Panc1 (cell line): ENCODE data around the gene RBBP4. TPM values are rescaled to one million over a fixed set of nuclear protein-coding genes. Genes with fewer than 3 reads are reported as not detected.

ENCODE experiments used
- ATAC-seq: fragments of 200-7000 bp; cut with Tn5 transposase; 2 replicates; pipeline ENCODE4 v1.9.1; 2020; ENCODE audit warnings: mild to moderate bottlenecking, moderate library complexity
- BruUV-seq: library from RNA; stranded (reverse); fragments of 400-500 nt; replicated peaks from 2 replicates; lab custom pipeline; 2021; lab: Mats Ljungman, UMichigan
- CTCF ChIA-PET: fragments of 300-600 bp; sonication (Branson Sonifier 250); formaldehyde crosslinking; loops from one replicate; lab custom pipeline; 2022; ENCODE audit warnings: antibody characterized with exemption; lab: Charles Lee
- POLR2A ChIA-PET: fragments of 300-600 bp; sonication (Branson Sonifier 250); formaldehyde crosslinking; loops from one replicate; lab custom pipeline; 2022; ENCODE audit warnings: antibody characterized with exemption; lab: Charles Lee
- DNase-seq: peaks from one replicate; pipeline ENCODE4 v3.0.0-alpha.2; 2010; ENCODE audit warnings: low read depth, low spot score
- H3K27ac ChIP-seq: 2 replicates; pipeline ENCODE4 v1.5.1; 2011; ENCODE audit warnings: mild to moderate bottlenecking, low read length, inconsistent platforms
- H3K27me3 ChIP-seq: fragments of 200-500 bp; sonication (Bioruptor generic); 2 replicates; pipeline ENCODE4 v1.6.0; 2014; ENCODE audit warnings: low read length, inconsistent platforms; ENCODE audit not compliant: control insufficient read depth, insufficient read depth
- H3K36me3 ChIP-seq: fragments of 200-500 bp; sonication (Bioruptor generic); 2 replicates; pipeline ENCODE4 v1.5.1; 2014; ENCODE audit warnings: inconsistent platforms, mild to moderate bottlenecking, low read length, moderate library complexity; ENCODE audit not compliant: control insufficient read depth, insufficient read depth
- H3K4me1 ChIP-seq: 2 replicates; pipeline ENCODE4 v1.5.1; 2011; ENCODE audit warnings: inconsistent platforms, mild to moderate bottlenecking, low read length, moderate library complexity; ENCODE audit not compliant: control insufficient read depth, insufficient read depth
- H3K4me3 ChIP-seq, 2 experiments: 2 replicates each; pipeline ENCODE4 v1.5.1; 2011 to 2012; ENCODE audit warnings: low read depth in 2 of 2, low read length in 2 of 2, mild to moderate bottlenecking in 2 of 2, inconsistent platforms in 1 of 2, moderate library complexity in 1 of 2
- H3K9me3 ChIP-seq: fragments of 200-500 bp; sonication (Bioruptor generic); 2 replicates; pipeline ENCODE4 v1.5.1; 2014; ENCODE audit warnings: low read depth, mild to moderate bottlenecking, inconsistent platforms, low read length, moderate library complexity; ENCODE audit not compliant: control insufficient read depth, insufficient read depth
- POLR2AphosphoS5 ChIP-seq: IDR thresholded peaks from 2 replicates; pipeline ENCODE4 v1.6.1; 2012; ENCODE audit warnings: mild to moderate bottlenecking, low read depth, low read length, moderate library complexity
- SIN3A ChIP-seq: IDR thresholded peaks from 2 replicates; pipeline ENCODE4 v1.6.1; 2012; ENCODE audit warnings: low read depth, mild to moderate bottlenecking, low read length, moderate library complexity, borderline replicate concordance; ENCODE audit not compliant: insufficient read depth
- TCF7L2 ChIP-seq: IDR thresholded peaks from 2 replicates; pipeline ENCODE4 v1.6.1; 2011; ENCODE audit warnings: mild to moderate bottlenecking, low read depth, low read length, inconsistent platforms
- in situ Hi-C: cut with HindIII; loops from 2 replicates; pipeline ENCODE4 v1.10.0; 2016; ENCODE audit warnings: low sequenced_read_pairs, low pct_unique_long_range_greater_than_20kb
- intact Hi-C: fragments of 100-400 bp; cut with micrococcal nuclease; formaldehyde crosslinking; loops from one replicate; pipeline ENCODE4 v1.10.0; 2022; ENCODE audit not compliant: unreplicated experiment
- total RNA-seq: library from RNA; stranded (reverse); gene quantifications from one replicate; pipeline ENCODE4 v1.2.1, GENCODE V29; 2021; ENCODE audit not compliant: unreplicated experiment
- TF ChIP-seq, protein P1 (sequence below): fragments of 450-650 bp; IDR thresholded peaks from 2 replicates; pipeline ENCODE4 v1.5.1; 2017; ENCODE audit warnings: mild to moderate bottlenecking
- TF ChIP-seq, protein P2 (sequence below), 2 experiments: IDR thresholded peaks; 2 replicates each; pipeline ENCODE4 v1.6.1; 2011 to 2012; ENCODE audit warnings: low read depth in 2 of 2, control low read depth in 1 of 2, low read length in 1 of 2, mild to moderate bottlenecking in 1 of 2, moderate library complexity in 1 of 2; ENCODE audit not compliant: insufficient read depth in 1 of 2

The RBBP4 gene
- total RNA-seq, 1 experiment from 2014 or later: 376 TPM

DNA sequence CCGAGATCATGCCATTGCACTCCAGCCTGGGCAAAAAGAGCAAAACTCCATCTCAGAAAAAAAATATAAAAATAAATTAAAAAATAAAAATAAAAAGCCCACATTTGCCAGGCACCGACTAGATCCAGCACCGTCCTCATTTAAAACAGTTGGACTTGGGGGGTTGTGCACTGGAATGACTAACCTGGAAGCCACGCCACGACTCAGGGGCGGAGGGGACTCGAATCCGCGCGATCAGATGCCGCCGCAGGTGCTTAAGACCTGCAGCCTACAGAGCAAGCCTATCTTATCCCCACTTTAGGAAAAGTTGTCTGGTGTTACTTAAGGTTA is 39.2 kb upstream of the RBBP4 start:
- Histone ChIP-seq H3K27ac (peak overlapping the region; percentile 76), H3K9me3 (no peaks in the 10 kb centered on the region), H3K27me3 (no peaks in the 10 kb centered on the region), H3K4me3 (peak overlapping the region; percentile 54 to 85), H3K36me3 (no peaks in the 10 kb centered on the region), H3K4me1 (peaks cover 5% of the 10 kb centered on the region; the same call in 1 of the 2 replicates)
- DNase-seq (no peak), ATAC-seq (peak; percentile 53)
- intact Hi-C loops (loop anchor here (10.0 kb wide), 1 partner anchor 87 kb away; no protein-coding TSS in a partner anchor), in situ Hi-C loops (no loop called here)
- TF ChIP-seq SIN3A (no peak), TCF7L2 (no peak), POLR2AphosphoS5 (no peak; the same call in 1 of the 2 replicates)
- TF ChIP-seq, protein P1, sequence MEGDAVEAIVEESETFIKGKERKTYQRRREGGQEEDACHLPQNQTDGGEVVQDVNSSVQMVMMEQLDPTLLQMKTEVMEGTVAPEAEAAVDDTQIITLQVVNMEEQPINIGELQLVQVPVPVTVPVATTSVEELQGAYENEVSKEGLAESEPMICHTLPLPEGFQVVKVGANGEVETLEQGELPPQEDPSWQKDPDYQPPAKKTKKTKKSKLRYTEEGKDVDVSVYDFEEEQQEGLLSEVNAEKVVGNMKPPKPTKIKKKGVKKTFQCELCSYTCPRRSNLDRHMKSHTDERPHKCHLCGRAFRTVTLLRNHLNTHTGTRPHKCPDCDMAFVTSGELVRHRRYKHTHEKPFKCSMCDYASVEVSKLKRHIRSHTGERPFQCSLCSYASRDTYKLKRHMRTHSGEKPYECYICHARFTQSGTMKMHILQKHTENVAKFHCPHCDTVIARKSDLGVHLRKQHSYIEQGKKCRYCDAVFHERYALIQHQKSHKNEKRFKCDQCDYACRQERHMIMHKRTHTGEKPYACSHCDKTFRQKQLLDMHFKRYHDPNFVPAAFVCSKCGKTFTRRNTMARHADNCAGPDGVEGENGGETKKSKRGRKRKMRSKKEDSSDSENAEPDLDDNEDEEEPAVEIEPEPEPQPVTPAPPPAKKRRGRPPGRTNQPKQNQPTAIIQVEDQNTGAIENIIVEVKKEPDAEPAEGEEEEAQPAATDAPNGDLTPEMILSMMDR: no peak
- TF ChIP-seq, protein P2, sequence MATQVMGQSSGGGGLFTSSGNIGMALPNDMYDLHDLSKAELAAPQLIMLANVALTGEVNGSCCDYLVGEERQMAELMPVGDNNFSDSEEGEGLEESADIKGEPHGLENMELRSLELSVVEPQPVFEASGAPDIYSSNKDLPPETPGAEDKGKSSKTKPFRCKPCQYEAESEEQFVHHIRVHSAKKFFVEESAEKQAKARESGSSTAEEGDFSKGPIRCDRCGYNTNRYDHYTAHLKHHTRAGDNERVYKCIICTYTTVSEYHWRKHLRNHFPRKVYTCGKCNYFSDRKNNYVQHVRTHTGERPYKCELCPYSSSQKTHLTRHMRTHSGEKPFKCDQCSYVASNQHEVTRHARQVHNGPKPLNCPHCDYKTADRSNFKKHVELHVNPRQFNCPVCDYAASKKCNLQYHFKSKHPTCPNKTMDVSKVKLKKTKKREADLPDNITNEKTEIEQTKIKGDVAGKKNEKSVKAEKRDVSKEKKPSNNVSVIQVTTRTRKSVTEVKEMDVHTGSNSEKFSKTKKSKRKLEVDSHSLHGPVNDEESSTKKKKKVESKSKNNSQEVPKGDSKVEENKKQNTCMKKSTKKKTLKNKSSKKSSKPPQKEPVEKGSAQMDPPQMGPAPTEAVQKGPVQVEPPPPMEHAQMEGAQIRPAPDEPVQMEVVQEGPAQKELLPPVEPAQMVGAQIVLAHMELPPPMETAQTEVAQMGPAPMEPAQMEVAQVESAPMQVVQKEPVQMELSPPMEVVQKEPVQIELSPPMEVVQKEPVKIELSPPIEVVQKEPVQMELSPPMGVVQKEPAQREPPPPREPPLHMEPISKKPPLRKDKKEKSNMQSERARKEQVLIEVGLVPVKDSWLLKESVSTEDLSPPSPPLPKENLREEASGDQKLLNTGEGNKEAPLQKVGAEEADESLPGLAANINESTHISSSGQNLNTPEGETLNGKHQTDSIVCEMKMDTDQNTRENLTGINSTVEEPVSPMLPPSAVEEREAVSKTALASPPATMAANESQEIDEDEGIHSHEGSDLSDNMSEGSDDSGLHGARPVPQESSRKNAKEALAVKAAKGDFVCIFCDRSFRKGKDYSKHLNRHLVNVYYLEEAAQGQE (IDR thresholded peaks at IDR 0.05; ENCODE audit: insufficient read depth in 1 of 2, low read depth in 2 of 2, low read length in 1 of 2): no peak
- CTCF ChIA-PET: no interaction called here
- BruUV-seq: no TSS peak
- POLR2A ChIA-PET: interaction anchor here (0.6 kb wide), 1 partner anchor 85 kb away, joined by 5 read pairs; no protein-coding TSS in a partner anchor

DNA sequence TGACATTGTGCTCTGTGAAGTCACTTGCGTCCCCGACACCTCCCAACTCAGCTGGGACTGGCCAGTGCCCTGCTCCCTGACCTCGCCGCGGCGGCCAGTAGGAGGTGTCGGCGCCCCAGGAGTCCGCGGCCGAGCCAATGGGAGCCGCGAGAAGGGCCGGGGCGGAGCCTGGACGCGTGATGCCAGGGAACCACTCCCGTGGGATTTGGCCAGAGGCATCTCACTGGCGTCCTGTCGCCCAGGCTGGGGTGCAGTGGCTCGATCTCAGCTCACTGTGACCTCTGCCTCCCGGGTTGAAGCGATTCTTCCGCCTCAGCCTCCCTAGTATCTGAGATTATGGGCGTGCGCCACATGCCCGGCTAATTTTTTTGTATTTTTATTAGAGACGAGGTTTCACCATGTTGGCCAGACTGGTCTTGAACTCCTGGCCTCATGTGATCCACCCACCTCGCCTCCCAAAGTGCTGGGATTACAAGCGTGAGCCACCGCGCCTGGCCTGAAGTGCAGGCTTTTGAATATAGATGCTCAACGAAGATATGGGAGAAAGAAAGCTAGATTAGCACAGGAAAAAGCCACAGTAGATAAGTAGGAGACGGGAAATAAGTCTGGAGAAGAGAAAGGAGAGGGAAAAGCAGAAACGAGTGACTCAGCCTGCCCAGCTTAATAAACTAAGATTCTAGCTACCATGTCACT is 38.7 kb upstream of the RBBP4 start:
- POLR2A ChIA-PET: interaction anchor here (0.6 kb wide), 2 partner anchors 18 to 86 kb away, joined by 5 to 6 read pairs; no protein-coding TSS in a partner anchor

More for the DNA sequence above, 38.7 kb upstream of the RBBP4 start:
- Histone ChIP-seq H3K4me3 (peak overlapping the region; percentile 54 to 85), H3K4me1 (peaks cover 5% of the 10 kb centered on the region; the same call in 1 of the 2 replicates), H3K9me3 (no peaks in the 10 kb centered on the region), H3K27me3 (no peaks in the 10 kb centered on the region), H3K27ac (peak overlapping the region; percentile 76), H3K36me3 (no peaks in the 10 kb centered on the region)
- CTCF ChIA-PET: no interaction called here
- DNase-seq (peak; percentile 69), ATAC-seq (peak; percentile 100)
- intact Hi-C loops (loop anchor here (10.0 kb wide), 1 partner anchor 88 kb away; no protein-coding TSS in a partner anchor), in situ Hi-C loops (no loop called here)
- TSS peak; percentile 92 for BruUV-seq
- TF ChIP-seq, protein P2 (IDR thresholded peaks at IDR 0.05; ENCODE audit: insufficient read depth in 1 of 2, low read depth in 2 of 2, low read length in 1 of 2): no peak
- TF ChIP-seq SIN3A (0 out of 2 replicates have a peak, but pooled peaks have one; percentile 26), POLR2AphosphoS5 (peak; percentile 86), TCF7L2 (no peak)
- TF ChIP-seq, protein P1: no peak
